Measurements from ENCODE around the gene PVALEF.

GRCh38 chr17:81204578-81204977 lies 39.3 kb downstream of the PVALEF start:
- TF ChIP-seq POLR2A (IDR thresholded peaks at IDR 0.05; ENCODE audit: low read length) (no peak), GATA1 (IDR thresholded peaks at IDR 0.05; ENCODE audit: low read depth, low read length) (no peak)
